GM12801 (cell line): ENCODE data around the gene HM13.

Experiments
- CTCF ChIP-seq: IDR thresholded peaks from one replicate; pipeline ENCODE4 v1.5.1; 2011; ENCODE audit warnings: control low read depth; ENCODE audit not compliant: insufficient read length; ENCODE audit errors: extremely low read depth

The HM13 gene

GRCh38 chr20:31515072-31515774 lies 981 bp downstream of the HM13 start:
- no peak for TF ChIP-seq CTCF

DNA sequence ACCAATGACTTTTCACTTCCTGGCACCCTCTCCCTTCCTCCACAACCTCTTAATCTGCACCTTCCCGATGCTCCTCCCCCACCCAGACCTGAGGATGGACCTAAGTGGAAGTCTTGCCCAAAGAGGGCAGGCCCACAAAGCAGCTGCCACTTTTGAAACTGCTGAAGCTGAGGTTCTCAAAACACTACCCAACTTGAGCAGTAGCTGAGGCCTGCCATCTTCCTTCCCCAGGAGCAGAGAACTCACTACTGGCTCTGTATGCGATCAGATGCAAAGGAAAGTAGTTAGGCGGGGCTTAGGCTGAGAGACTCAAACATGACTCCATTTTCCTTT lies 1.5 kb downstream of the HM13 start:
- no peak for TF ChIP-seq CTCF

DNA sequence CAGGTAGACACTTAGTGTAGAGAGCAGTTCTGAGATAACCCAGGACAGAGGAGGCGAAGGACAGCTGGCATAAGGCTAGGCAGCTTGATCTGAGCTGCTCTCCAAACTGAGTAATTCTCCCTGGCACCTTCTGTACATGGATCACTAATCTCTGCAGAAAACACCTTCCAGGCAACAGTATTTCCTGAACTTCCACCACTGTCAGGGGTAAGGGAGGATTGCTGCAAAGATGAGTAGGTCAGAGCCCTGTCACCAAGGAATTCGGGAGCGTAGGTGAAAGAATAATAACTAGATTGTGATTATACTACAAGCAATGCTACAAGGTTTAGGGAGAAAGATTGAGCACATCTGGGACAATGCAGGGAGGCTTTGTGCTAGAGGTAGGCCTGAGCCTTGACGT lies 1.9 kb downstream of the HM13 start:
- no peak for TF ChIP-seq CTCF

GRCh38 chr20:31516651-31517050 lies 2.4 kb downstream of the HM13 start:
- no peak for TF ChIP-seq CTCF

- TF ChIP-seq CTCF, result no peak
Measured at GRCh38 chr20:31517373-31517772, 3.1 kb downstream of the HM13 start.

GRCh38 chr20:31522731-31523130 lies 8.5 kb downstream of the HM13 start:
- no peak for TF ChIP-seq CTCF

DNA sequence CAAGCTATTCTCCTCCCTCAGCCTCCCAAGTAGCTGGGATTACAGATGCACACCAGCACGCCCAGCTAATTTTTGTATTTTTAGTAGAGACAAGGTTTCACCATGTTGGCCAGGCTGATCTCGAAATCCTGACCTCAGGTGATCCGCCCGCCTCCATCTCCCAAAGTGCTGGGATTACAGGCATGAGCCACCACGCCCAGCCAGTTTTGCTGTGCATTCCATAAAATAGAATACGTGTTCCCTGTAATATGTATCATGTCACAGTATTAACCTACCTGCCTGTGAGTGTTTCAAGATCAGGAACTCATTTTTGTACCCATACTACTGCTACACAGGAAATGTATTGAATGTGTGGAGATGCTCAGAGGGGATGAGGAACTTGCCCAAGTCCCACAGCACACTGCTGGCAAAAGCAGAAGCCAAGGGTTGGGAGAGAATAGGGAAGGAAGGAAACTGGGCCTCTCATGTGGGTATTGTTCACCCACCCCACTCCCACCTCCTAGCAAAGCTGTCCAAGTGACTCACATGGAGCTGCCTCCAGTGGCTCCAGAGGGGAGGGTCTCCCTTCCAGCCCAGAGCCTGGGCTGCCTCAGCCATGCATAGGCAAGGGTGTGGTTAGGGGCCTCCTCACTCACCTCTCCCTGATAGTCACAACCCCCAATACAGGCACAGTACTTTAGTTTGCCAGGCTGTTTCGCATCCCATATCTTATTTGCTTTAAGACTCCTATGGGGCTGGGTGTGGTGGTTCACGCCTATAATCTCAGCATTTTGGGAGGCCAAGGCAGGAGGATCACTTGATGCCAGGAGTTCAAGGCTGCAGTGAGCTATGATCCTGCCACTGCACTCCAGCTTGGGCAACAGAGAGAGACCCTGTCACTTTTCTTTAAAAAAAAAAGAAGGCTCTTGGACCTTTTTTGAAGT lies 9.4 kb downstream of the HM13 start:
- TF ChIP-seq CTCF, result no peak
